ENCODE measurements around the gene PRSS38.

The PRSS38 gene

DNA sequence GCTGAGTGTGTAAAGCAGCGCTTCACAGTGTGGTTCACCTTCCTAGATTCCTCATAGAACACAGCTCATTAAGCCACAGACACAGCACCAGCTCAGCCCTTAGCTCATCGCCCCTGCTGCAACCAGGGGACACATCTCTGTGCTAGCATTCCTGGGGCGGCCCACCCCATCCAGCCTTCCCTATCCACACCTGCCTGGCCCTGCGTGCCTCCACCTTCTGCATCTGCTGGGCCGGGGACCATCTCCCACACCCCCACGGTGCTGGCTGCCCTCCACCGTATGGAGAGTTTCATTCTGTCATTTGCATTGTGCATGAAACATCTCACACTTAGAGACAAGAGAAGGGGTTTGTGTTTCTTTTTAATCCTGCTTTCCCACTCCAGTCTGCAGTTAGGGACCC, 35.8 kb upstream of the PRSS38 start:
- DNase-seq = no peak

GRCh38 chr1:227780101-227781044, 35.1 kb upstream of the PRSS38 start:
- DNase-seq = no peak

GRCh38 chr1:227781314-227781930, 34.1 kb upstream of the PRSS38 start:
- DNase-seq = no peak

DNA sequence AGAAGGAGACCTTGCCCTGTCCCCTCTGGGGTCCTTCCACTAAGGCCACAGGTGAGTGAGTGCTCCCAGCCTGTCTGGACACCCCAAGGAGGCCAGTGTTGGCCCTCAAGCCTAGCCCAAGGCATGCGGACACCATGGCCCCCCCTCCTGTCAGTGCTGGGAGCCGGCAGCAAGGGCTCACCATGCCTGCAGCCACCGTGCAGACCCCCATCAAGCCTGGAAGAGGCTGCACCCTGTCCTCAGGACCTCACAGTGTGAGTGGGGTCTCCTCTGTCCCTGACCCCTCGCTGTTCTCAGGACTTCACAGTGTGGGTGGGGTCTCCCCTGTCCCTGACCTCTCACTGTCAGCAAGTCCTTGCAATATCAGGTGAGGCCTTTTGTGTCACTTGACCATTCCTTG, 33.2 kb upstream of the PRSS38 start:
- DNase-seq = no peak

GRCh38 chr1:227785094-227785804, 30.2 kb upstream of the PRSS38 start:
- DNase-seq = no peak

DNA sequence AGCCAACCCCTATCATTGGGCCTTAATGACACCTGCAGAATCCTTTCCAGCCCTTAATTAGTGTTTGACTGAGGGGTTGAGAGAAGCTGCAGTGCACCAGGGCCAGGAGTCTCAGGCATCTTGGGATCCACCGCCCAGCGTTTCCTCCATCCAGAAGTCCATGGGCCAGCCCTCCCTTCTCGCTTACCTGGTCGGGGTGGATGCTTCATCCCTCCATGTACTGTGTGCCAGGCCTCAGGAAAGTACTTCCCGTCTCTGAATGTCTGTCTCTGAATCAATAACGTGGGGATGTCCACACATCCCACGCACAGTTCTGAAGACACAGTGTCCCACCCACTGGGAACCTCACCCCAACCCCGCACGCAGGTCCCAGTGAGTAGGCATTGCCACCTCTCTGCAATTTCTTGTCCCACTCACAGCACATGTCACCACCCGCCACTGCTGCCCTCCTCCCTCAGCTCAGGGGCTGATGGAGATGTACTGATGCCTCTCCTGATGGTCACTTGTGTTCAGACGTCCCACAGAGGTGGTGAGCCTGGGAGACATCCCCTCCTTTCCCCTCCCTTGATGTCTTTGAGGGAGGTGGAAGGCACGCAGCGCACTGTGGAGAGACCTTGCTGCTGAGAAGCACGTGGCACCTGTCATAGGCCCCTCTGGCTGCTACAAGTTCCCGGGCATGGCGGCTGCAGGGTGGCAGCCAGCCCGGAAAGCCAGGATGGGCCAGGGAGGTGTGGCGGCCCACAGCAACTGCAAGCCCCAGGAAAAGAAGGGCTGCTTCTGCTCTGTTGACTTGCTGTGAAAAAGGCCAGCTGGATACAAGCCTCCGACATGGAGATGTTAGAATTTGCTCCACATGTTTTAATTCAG, 29.4 kb upstream of the PRSS38 start:
- no peak for DNase-seq

DNA sequence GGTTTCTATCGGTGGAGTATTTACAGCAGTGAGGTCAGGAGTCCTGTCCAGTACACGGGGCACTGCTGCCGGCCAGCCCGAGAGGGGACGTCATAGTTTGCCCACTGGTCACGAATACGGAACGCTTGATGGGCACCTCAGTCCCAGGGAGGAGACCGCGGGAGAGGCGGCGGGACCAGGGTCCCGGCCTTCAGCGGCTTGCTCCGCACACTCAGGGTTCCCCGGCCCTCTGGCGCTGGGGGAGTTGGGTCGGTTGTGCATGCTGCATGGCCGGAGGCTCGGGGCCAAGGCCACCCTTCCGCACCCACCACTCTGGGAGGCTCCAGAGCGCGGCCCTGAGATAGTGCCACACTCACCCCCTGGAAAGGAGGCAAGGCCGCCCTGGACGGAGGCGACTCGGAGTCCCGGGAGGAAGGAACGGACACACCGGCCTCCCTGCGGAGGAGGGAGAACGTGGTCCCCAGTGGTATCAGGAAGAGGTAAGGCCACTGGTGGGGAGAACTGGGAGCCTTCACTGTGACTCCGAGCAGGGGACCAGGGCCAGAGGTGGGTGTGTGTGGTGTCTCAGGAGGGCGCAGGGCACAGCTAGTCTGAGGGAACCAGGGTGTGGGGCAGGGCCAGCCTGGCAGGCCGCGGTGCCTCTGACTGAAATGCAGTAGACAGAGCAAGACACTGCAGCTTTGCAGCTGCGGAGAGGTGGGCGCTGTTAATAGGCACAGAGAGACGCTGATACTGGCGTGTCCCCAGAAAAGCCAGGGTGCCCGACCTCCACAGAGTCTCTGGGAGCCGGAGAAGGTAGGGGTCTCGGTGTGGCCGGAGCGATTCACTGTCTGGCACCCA, 28.6 kb upstream of the PRSS38 start:
- no peak for DNase-seq

GRCh38 chr1:227787513-227788270, 27.8 kb upstream of the PRSS38 start:
- DNase-seq = peak; percentile 95

- no peak for DNase-seq
These were observed 27.0 kb upstream of the PRSS38 start for GRCh38 chr1:227788271-227789083.

DNA sequence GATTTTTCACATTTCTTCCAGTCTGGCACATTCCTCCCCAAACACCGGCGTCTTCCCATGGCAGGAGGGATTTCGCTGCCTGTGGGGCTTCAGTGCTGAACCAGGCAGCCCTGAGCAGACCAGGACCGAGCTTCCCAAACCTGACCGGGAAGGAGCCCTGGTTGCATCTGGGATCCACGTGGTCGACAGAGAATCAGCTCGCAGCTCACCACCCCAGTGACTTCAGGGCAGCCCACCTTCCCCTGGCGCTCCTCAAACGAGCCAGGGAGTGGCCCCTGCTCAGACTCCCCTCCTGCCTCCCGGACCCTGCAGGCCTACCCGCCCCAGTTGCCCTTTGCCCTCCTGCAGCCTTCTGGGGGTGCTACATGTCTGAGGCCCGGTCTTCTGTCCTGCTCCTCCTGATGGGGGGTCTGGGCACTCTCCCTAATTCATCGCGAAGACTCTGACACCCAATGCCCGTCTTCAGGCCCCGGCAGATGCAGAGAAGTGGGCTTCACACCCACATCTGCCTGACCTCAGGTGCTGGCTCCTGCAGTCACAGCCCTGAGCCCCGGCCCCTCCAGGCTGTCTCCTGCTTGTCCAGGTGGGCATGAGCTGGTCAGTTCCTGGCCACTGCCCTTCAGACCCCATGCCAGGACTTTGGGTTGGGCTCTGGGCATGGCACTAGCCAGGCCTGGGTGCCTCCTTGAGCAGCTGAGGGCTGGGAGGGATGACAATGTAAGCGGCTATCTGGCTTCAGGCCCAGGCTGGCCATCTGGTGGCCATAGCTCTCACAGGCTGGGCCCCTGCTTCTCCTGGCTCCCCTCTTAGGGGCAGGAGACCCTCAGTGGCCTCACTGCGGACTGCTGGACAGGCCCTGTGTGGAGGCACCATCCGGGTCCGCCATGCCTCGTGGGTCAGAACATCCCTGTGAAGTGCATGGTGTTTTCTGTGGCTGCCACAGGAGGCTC, 26.1 kb upstream of the PRSS38 start:
- no peak for DNase-seq

DNA sequence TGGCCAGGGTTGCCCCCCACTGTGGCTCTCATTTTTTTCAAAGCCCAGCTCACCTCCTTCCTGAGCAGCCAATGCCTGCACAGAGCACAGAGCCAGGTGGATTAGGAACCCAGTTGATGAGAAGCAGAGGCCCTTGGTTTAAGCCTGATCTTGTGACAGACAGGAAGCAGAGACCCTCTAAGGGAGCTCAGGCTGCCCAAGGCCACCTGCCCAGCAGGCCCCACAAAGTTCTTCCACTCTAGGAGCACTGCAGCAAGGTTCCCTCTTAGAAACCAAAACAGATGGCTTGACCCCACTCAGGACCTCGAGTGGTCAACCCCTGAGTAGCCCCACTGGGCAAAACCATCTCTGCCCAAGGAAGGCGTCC, 25.5 kb upstream of the PRSS38 start:
- no peak for DNase-seq

GRCh38 chr1:227790868-227791267, 24.6 kb upstream of the PRSS38 start:
- no peak for DNase-seq

- DNase-seq = no peak
These were observed 23.9 kb upstream of the PRSS38 start for GRCh38 chr1:227791425-227792143.

DNA sequence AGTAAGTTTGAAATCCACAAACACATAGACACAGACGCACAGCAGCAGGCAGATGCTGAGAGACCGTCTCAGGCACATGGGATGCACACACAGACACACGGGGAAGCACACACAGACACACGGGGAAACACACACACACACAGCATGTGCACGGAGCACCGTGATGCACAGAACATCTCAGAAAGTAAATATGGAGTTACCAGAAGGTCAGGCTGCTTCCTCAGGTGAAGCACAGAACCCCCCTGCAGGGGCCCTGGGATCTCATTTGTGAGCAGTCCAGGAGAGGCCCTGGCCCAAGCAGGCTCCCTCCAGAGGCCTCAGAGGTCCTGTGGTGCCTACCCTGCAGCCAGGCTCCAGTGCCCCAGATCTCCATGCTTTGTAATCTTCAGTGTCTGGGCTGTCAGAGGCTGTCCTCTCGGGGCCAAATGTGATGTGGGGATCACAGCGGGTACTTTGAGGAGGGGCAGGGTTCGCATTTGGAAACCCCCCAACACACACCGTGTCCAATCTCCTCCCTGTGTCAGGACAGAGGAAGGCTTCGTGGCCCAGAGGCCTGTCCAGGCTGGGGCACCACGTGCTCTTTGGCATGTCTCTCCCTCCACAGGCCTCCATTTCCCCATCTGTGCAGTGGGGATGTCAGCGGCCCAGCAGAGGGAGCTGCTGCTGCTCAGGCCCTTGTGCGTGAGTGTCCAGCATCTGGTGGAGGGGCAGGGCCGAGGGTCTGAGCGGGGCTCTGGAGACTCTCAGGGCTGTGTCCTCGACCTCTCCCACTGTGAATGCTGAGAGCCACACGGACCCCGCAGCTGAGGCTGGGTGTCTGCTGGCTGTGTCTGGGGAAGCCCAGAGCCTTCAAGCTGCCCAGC, 23.0 kb upstream of the PRSS38 start:
- no peak for DNase-seq

DNA sequence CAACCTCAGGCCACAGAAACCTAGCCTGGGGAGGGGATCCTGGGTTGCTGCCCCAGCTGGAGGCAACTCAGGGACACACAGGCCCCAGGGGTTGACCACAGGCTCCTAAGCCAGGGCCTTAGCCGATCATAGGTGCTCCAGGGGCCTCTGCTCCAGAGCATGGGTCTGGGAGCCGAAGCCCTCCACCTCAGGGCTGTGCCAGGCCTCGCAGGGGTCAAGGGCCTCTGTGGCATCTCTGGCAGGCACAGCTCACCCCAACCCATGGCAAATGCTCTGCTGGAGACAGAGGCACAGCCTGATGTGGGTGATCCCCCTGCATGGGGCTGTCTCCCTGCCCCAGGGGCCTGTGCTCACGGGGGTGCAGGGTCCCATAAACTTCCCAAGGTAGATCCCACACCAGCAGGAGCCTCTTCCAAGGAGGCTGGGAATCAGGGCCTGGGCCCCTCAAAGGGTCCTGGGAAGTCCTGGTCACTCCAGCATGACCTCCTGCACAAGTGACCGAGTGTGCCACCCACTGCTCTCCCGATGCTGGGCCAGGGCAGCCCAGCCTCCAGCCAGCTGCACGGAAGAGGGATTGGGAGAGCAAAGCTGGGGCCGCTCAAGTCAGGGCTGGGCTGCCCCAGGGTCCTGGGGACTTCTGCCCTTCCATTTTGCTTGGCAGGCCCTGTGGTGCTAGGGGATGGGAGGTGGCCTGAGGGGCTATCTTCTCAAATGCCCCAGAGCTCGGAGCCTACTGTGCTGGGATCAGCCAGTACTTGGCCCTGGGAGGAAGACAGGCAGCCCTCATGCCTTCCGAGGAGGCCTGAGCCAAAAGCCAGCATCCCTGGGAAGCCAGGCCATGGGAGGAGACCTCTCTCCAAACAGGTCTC, 22.2 kb upstream of the PRSS38 start:
- DNase-seq = no peak

Measured in activated gamma-delta T cell treated with Interleukin-2 at 50 U/mL for 16 hours (primary cell).